PC-3 (cell line): ENCODE results near the gene ATP6V1E1. TPM values are rescaled to one million over a fixed set of nuclear protein-coding genes. Genes with fewer than 3 reads are reported as not detected.

ENCODE experiments used
- ATAC-seq: fragments of 200-7000 bp; cut with Tn5 transposase; 2 replicates; pipeline ENCODE4 v1.9.1; 2020; ENCODE audit warnings: mild to moderate bottlenecking, moderate library complexity
- BruUV-seq: library from RNA; stranded (reverse); fragments of 400-500 nt; replicated peaks from 2 replicates; lab custom pipeline; 2021; lab: Mats Ljungman, UMichigan
- CTCF ChIA-PET: fragments of 300-600 bp; sonication (Branson Sonifier 250); formaldehyde crosslinking; loops from one replicate; lab custom pipeline; 2022; ENCODE audit warnings: antibody characterized with exemption; lab: Charles Lee
- POLR2A ChIA-PET: fragments of 300-600 bp; sonication (Branson Sonifier 250); formaldehyde crosslinking; loops from one replicate; lab custom pipeline; 2022; ENCODE audit warnings: antibody characterized with exemption; ENCODE audit not compliant: unreplicated experiment; lab: Charles Lee
- DNase-seq: peaks from one replicate; pipeline ENCODE4 v3.0.0-alpha.2; 2015
- H2AFZ ChIP-seq: fragments of 300-600 bp; sonication (generic); 2 replicates; pipeline ENCODE4 v1.6.0; 2016; ENCODE audit warnings: antibody characterized with exemption, low read length
- H3F3A ChIP-seq: fragments of 300-600 bp; sonication (generic); one replicate; pipeline ENCODE4 v1.6.0; 2017; ENCODE audit warnings: antibody characterized with exemption, low read length, control low read depth, mild to moderate bottlenecking; ENCODE audit not compliant: unreplicated experiment
- H3K27ac ChIP-seq: fragments of 300-600 bp; sonication (generic); 2 replicates; pipeline ENCODE4 v1.5.1; 2016; ENCODE audit warnings: mild to moderate bottlenecking, low read length
- H3K27me3 ChIP-seq: fragments of 300-600 bp; sonication (generic); 2 replicates; pipeline ENCODE4 v1.6.1; 2016; ENCODE audit warnings: low read length, mixed read lengths
- H3K36me3 ChIP-seq: fragments of 300-600 bp; sonication (generic); 2 replicates; pipeline ENCODE4 v1.6.1; 2016; ENCODE audit warnings: low read depth, mixed run types, low read length, mixed read lengths
- H3K4me1 ChIP-seq: fragments of 300-600 bp; sonication (generic); 2 replicates; pipeline ENCODE4 v1.5.1; 2016; ENCODE audit warnings: low read length; ENCODE audit not compliant: insufficient read depth
- H3K4me2 ChIP-seq: fragments of 300-600 bp; sonication (generic); 2 replicates; pipeline ENCODE4 v1.6.0; 2016; ENCODE audit warnings: low read length
- H3K4me3 ChIP-seq: fragments of 300-600 bp; sonication (generic); 2 replicates; pipeline ENCODE4 v1.5.1; 2016; ENCODE audit warnings: mild to moderate bottlenecking, low read length, mixed read lengths
- H3K79me2 ChIP-seq: fragments of 300-600 bp; sonication (generic); 2 replicates; pipeline ENCODE4 v1.6.1; 2017; ENCODE audit warnings: low read length, mixed read lengths
- H3K9ac ChIP-seq: fragments of 300-600 bp; sonication (generic); 2 replicates; pipeline ENCODE4 v1.6.0; 2016; ENCODE audit warnings: mild to moderate bottlenecking, low read length
- H3K9me2 ChIP-seq: fragments of 300-600 bp; sonication (generic); replicated peaks from 2 replicates; pipeline ENCODE4 v1.6.1; 2016; ENCODE audit warnings: mixed run types, low read length, mixed read lengths
- H3K9me3 ChIP-seq: fragments of 300-600 bp; sonication (generic); 2 replicates; pipeline ENCODE4 v1.6.1; 2016; ENCODE audit warnings: low read length, mixed read lengths
- H4K20me1 ChIP-seq: fragments of 300-600 bp; sonication (generic); 2 replicates; pipeline ENCODE4 v1.6.1; 2016; ENCODE audit warnings: low read length, mixed read lengths
- EZH2 ChIP-seq: fragments of 300-600 bp; sonication (generic); IDR thresholded peaks from one replicate; pipeline ENCODE4 v1.6.1; 2017; ENCODE audit warnings: antibody characterized with exemption, mild to moderate bottlenecking, low read length; ENCODE audit not compliant: unreplicated experiment
- EZH2phosphoT487 ChIP-seq: fragments of 300-600 bp; sonication (generic); IDR thresholded peaks from 2 replicates; pipeline ENCODE4 v1.6.1; 2018; ENCODE audit warnings: mild to moderate bottlenecking, antibody characterized with exemption, low read length, borderline replicate concordance
- intact Hi-C: fragments of 100-400 bp; cut with micrococcal nuclease; formaldehyde crosslinking; loops from 2 replicates; pipeline ENCODE4 v1.9.0; 2023
- total RNA-seq: library from RNA; depleted of rRNA; stranded (reverse); fragments of >200 nt; gene quantifications from 2 replicates; pipeline ENCODE4 v1.2.3, GENCODE V29; 2014
- TF ChIP-seq, protein P1 (sequence below): fragments of 300-600 bp; sonication (generic); conservative IDR thresholded peaks from 2 replicates; pipeline ENCODE4 v1.5.1; 2017; ENCODE audit warnings: antibody characterized with exemption, low read depth, mild to moderate bottlenecking, low read length

Gene ATP6V1E1
- total RNA-seq, 1 experiment from 2014 or later, result 89.9 TPM

GRCh38 chr22:17633217-17633997 lies 4.9 kb upstream of the ATP6V1E1 start:
- ChIA-PET CTCF (no interaction called here), POLR2A (interaction anchor here (0.6 kb wide), 1 partner anchor 30 kb away, joined by 3 read pairs; no protein-coding TSS in a partner anchor)
- peak overlapping the region; percentile 69 for H3K9ac ChIP-seq
- H3K4me1 ChIP-seq, result peaks cover 41% of the 10 kb centered on the region
- no TSS peak for BruUV-seq
- TF ChIP-seq EZH2phosphoT487, result no peak
- peaks cover 7% of the 10 kb centered on the region for H3K79me2 ChIP-seq
- H3K36me3 ChIP-seq, result no peaks in the 10 kb centered on the region
- ATAC-seq, result peak; percentile 81
- peak overlapping the region; percentile 56 for H2AFZ ChIP-seq
- no peaks in the 10 kb centered on the region for H3K9me3 ChIP-seq
- peak overlapping the region; percentile 73 for H3K4me2 ChIP-seq
- no peaks in the 10 kb centered on the region for H3K27me3 ChIP-seq
- H4K20me1 ChIP-seq, result no peaks in the 10 kb centered on the region
- H3K4me3 ChIP-seq, result peak overlapping the region; percentile 52
- no peaks in the 10 kb centered on the region for H3K9me2 ChIP-seq
- peaks cover 4% of the 10 kb centered on the region for H3F3A ChIP-seq
- peak; percentile 95 for DNase-seq
- intact Hi-C loops, result no loop called here
- peak overlapping the region; percentile 99 for H3K27ac ChIP-seq

- Histone ChIP-seq H3K9ac (no peak overlapping the region), H3K4me3 (no peak overlapping the region), H3K27ac (no peak overlapping the region), H3F3A (peaks cover 4% of the 10 kb centered on the region), H3K36me3 (no peaks in the 10 kb centered on the region), H2AFZ (no peak overlapping the region), H3K4me2 (no peak overlapping the region), H3K27me3 (no peaks in the 10 kb centered on the region), H3K9me3 (no peaks in the 10 kb centered on the region), H3K9me2 (no peaks in the 10 kb centered on the region), H3K79me2 (peaks cover 30% of the 10 kb centered on the region), H3K4me1 (peaks cover 33% of the 10 kb centered on the region), H4K20me1 (no peaks in the 10 kb centered on the region)
- TF ChIP-seq EZH2 (no peak), EZH2phosphoT487 (no peak)
- TF ChIP-seq, protein P1, sequence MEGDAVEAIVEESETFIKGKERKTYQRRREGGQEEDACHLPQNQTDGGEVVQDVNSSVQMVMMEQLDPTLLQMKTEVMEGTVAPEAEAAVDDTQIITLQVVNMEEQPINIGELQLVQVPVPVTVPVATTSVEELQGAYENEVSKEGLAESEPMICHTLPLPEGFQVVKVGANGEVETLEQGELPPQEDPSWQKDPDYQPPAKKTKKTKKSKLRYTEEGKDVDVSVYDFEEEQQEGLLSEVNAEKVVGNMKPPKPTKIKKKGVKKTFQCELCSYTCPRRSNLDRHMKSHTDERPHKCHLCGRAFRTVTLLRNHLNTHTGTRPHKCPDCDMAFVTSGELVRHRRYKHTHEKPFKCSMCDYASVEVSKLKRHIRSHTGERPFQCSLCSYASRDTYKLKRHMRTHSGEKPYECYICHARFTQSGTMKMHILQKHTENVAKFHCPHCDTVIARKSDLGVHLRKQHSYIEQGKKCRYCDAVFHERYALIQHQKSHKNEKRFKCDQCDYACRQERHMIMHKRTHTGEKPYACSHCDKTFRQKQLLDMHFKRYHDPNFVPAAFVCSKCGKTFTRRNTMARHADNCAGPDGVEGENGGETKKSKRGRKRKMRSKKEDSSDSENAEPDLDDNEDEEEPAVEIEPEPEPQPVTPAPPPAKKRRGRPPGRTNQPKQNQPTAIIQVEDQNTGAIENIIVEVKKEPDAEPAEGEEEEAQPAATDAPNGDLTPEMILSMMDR, result no peak
- ATAC-seq (no peak), DNase-seq (no peak)
- intact Hi-C loops, result no loop called here
- ChIA-PET POLR2A (no interaction called here), CTCF (no interaction called here)
- no TSS peak for BruUV-seq
These were observed 2.6 kb upstream of the ATP6V1E1 start for GRCh38 chr22:17631076-17631565.

DNA sequence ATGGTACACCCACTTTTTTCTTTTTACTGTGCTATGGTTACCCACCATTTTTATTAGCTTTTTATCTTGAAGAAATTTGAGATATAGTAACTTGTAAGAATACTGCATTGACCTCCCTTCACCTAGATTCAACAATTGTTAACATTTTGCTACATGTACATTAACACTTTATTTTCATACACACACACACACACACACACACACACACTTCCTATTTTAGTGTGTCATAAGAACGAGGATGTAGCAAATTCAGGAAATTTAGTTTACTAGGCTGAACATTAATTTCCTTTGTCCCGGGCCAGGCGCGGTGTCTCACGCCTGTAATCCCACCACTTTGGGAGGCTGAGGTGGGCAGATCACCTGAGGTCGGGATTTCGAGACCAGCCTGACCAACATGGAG lies 1.1 kb upstream of the ATP6V1E1 start:
- ChIA-PET POLR2A (no interaction called here), CTCF (no interaction called here)
- H3K4me2 ChIP-seq, result peak overlapping the region; percentile 80
- ATAC-seq (no peak), DNase-seq (no peak)
- no peaks in the 10 kb centered on the region for H3K27me3 ChIP-seq
- H3K79me2 ChIP-seq, result peaks cover 43% of the 10 kb centered on the region
- BruUV-seq, result no TSS peak
- no peaks in the 10 kb centered on the region for H3K9me2 ChIP-seq
- intact Hi-C loops, result no loop called here
- peaks cover 33% of the 10 kb centered on the region for H3K4me1 ChIP-seq
- no peaks in the 10 kb centered on the region for H3K36me3 ChIP-seq
- H3K4me3 ChIP-seq, result peak overlapping the region; percentile 100; the same call in 1 of the 2 replicates
- H3K9ac ChIP-seq, result peak overlapping the region; percentile 99
- no peak overlapping the region for H2AFZ ChIP-seq
- peaks cover 4% of the 10 kb centered on the region for H3F3A ChIP-seq
- H3K27ac ChIP-seq, result no peak overlapping the region
- no peaks in the 10 kb centered on the region for H4K20me1 ChIP-seq
- no peak for TF ChIP-seq EZH2
- TF ChIP-seq EZH2phosphoT487, result no peak
- TF ChIP-seq, protein P1, result no peak
- H3K9me3 ChIP-seq, result no peaks in the 10 kb centered on the region
